Left ventricle myocardium inferior (tissue), 1 donor: ENCODE results near the gene ZNF17. TPM values are rescaled to one million over a fixed set of nuclear protein-coding genes. Genes with fewer than 3 reads are reported as not detected.
A peak's percentile ranks its signal among the peaks of the same experiment; 100 is the strongest.

Experiments used
- DNase-seq: peaks from one replicate; pipeline ENCODE4 v3.0.0-alpha.2; 2020
- H3K27ac ChIP-seq: fragments of 200-600 bp; replicated peaks from 2 replicates; pipeline ENCODE4 v1.8.0; 2021
- H3K27me3 ChIP-seq: fragments of 200-600 bp; 2 replicates; pipeline ENCODE4 v1.8.0; 2021; ENCODE audit warnings: low read depth
- H3K36me3 ChIP-seq: fragments of 200-600 bp; 2 replicates; pipeline ENCODE4 v1.8.0; 2021
- H3K4me1 ChIP-seq: fragments of 200-600 bp; 2 replicates; pipeline ENCODE4 v1.8.0; 2021
- H3K4me3 ChIP-seq: fragments of 200-600 bp; 2 replicates; pipeline ENCODE4 v1.8.0; 2021; ENCODE audit warnings: mild to moderate bottlenecking, moderate library complexity
- H3K9me3 ChIP-seq: fragments of 200-600 bp; replicated peaks from 2 replicates; pipeline ENCODE4 v1.8.0; 2021
- CTCF ChIP-seq: fragments of 200-600 bp; IDR thresholded peaks from 2 replicates; pipeline ENCODE4 v1.8.0; 2021; ENCODE audit warnings: antibody characterized with exemption, mild to moderate bottlenecking, borderline replicate concordance
- intact Hi-C: fragments of 100-400 bp; cut with micrococcal nuclease; formaldehyde crosslinking; loops from one replicate; pipeline ENCODE4 v1.11.0; 2022
- total RNA-seq: library from RNA; stranded (reverse); fragmentation: NEBNext Ultra II Directional; extraction: Animal tissue kit (Norgen Biotek cat#: 25700); gene quantifications from one replicate; pipeline ENCODE4 v1.2.1, GENCODE V29; 2021
- donor health status: DM: no; HTN: yes; CAD: no; lungs with severe emphysema.

Gene ZNF17
- total RNA-seq, 1 donor from 2014 or later: 8.9 TPM

DNA sequence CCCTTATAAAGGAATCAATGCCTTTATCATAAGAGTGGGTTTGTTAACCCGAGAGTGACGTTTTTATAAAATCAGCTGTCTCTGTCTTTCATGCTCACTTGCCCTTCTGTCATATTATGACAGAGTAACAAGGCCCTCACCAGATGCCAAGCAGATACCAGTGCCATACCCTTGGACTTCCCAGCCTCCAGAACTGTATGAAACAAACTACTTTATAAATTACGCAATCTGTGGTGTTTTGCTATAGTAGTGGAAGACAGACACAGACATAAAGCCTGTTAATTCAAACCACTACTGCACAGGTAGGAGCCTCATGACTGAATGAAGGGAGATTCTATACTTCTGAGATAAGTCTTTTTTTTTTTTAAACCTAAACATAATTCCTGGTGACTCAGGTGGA is 41.3 kb downstream of the ZNF17 start:
- Histone ChIP-seq H3K27ac (no peak overlapping the region), H3K9me3 (peaks cover 82% of the 10 kb centered on the region), H3K4me1 (no peaks in the 10 kb centered on the region), H3K27me3 (no peaks in the 10 kb centered on the region), H3K36me3 (peaks cover 37% of the 10 kb centered on the region), H3K4me3 (no peak overlapping the region)
- TF ChIP-seq CTCF: no peak
- intact Hi-C loops: no loop called here
- no peak for DNase-seq

DNA sequence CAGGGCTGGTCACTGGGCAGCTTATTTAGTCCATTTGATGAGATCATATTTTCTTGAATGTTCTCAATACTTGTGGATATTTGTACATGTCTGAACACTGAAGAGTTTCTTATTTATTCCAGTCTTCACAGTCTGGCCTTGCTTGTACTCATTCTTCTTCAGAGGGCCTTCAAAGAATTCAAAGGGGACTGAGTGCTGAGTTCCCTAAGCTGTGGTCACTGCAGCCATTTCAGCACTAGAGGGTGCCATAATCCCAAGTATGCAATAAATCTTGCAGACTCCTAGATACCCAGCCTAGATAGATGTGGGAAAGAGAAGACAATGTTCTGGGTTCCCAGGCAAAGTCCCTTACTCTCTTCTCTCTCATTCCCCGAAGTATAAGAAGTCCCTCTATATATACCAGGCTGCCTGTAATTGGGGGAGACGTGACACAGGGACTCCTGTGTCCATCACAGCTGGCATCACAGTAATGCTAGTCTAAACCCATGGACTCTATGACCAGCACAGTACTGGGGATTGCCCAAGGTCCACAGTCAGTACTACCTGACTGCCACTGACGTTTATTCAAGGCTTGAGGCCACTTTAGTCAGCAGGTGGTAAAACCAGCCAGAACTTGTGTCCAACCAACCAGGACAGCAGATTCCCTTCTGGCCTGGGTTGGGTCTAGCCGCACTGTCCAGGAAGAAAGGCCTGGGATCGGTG is 54.9 kb downstream of the ZNF17 start:
- no peak overlapping the region for H3K4me3 ChIP-seq
- H3K4me1 ChIP-seq: peaks cover 27% of the 10 kb centered on the region
- TF ChIP-seq CTCF: peak; percentile 61
- intact Hi-C loops: no loop called here
- no peaks in the 10 kb centered on the region for H3K27me3 ChIP-seq
- peak overlapping the region; percentile 81 for H3K27ac ChIP-seq
- peaks cover 57% of the 10 kb centered on the region for H3K36me3 ChIP-seq
- peaks cover 100% of the 10 kb centered on the region for H3K9me3 ChIP-seq
- DNase-seq: no peak

GRCh38 chr19:57466489-57466888 is 55.5 kb downstream of the ZNF17 start:
- Histone ChIP-seq H3K27me3 (no peaks in the 10 kb centered on the region), H3K36me3 (peaks cover 58% of the 10 kb centered on the region), H3K9me3 (peaks cover 100% of the 10 kb centered on the region), H3K4me3 (no peak overlapping the region), H3K4me1 (peaks cover 27% of the 10 kb centered on the region), H3K27ac (peak overlapping the region; percentile 81)
- intact Hi-C loops: no loop called here
- TF ChIP-seq CTCF: no peak
- peak; percentile 60 for DNase-seq

Other genes starting within 250 kb of the ZNF17 start
- gene DUXA, start 243.7 kb upstream of the ZNF17 start, total RNA-seq: not detected
- gene ZNF264, start 219.7 kb upstream of the ZNF17 start, total RNA-seq: 15.5 TPM
- gene AURKC, start 180.1 kb upstream of the ZNF17 start, total RNA-seq: 1.2 TPM
- 8.4 TPM for gene ZNF805, start 170.5 kb upstream of the ZNF17 start, total RNA-seq
- 24.0 TPM for gene ZNF460, start 130.7 kb upstream of the ZNF17 start, total RNA-seq
- gene ZNF543, start 90.7 kb upstream of the ZNF17 start, total RNA-seq: 5.7 TPM
- 8.0 TPM for gene ZNF304, start 59.9 kb upstream of the ZNF17 start, total RNA-seq
- 11.4 TPM for gene TRAPPC2B, start 47.6 kb upstream of the ZNF17 start, total RNA-seq
- gene ZNF547, start 47.6 kb upstream of the ZNF17 start, total RNA-seq: 3.6 TPM
- gene ZNF548, start 21.3 kb upstream of the ZNF17 start, total RNA-seq: 14.4 TPM
- 3.4 TPM for gene ZNF749, start 24.2 kb downstream of the ZNF17 start, total RNA-seq
- 3.3 TPM for gene VN1R1, start 46.0 kb downstream of the ZNF17 start, total RNA-seq
- 22.6 TPM for gene ZNF772, start 66.4 kb downstream of the ZNF17 start, total RNA-seq
- 9.0 TPM for gene ZNF419, start 76.6 kb downstream of the ZNF17 start, total RNA-seq
- gene ZNF773, start 88.8 kb downstream of the ZNF17 start, total RNA-seq: 4.1 TPM
- 3.8 TPM for gene ZNF549, start 116.2 kb downstream of the ZNF17 start, total RNA-seq
- 10.8 TPM for gene ZNF550, start 148.7 kb downstream of the ZNF17 start, total RNA-seq
- 4.6 TPM for gene ZNF416, start 167.8 kb downstream of the ZNF17 start, total RNA-seq
- 4.0 TPM for gene ZIK1, start 173.0 kb downstream of the ZNF17 start, total RNA-seq
- gene ZNF530, start 188.7 kb downstream of the ZNF17 start, total RNA-seq: 4.7 TPM
- gene ZNF134, start 203.1 kb downstream of the ZNF17 start, total RNA-seq: 13.3 TPM
- 10.0 TPM for gene ZNF211, start 222.0 kb downstream of the ZNF17 start, total RNA-seq